ENCODE measurements around the gene SEMA4F.
"Not testable (repeated sequence)": the region's sequence is repeated elsewhere in the genome, so short reads cannot be mapped to it uniquely, and the experiment has no call there.

The SEMA4F gene

DNA sequence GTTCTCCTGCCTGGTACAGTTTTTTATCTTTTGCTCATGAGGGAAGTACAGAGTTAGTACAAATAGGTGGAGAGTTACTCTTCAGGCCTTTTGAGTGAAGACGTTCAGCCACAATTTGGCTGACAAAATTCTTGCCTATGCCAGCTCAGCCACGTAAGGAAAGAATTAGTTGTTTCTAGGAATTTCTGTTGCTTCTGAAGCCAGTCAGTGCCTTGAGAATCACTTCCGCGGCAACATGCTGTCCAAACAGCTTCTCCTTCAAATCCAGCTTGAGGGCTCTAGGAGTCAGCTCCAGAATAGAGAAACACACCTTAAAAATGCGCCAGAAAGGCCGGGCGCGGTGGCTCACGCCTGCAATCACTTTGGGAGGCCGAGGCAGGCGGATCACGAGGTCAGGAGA lies 33.4 kb upstream of the SEMA4F start:
- H3K4me1 Mint-ChIP-seq = no peaks in the 10 kb centered on the region
- no peak overlapping the region for H3K4me3 Mint-ChIP-seq
- TF ChIP-seq, protein P1, sequence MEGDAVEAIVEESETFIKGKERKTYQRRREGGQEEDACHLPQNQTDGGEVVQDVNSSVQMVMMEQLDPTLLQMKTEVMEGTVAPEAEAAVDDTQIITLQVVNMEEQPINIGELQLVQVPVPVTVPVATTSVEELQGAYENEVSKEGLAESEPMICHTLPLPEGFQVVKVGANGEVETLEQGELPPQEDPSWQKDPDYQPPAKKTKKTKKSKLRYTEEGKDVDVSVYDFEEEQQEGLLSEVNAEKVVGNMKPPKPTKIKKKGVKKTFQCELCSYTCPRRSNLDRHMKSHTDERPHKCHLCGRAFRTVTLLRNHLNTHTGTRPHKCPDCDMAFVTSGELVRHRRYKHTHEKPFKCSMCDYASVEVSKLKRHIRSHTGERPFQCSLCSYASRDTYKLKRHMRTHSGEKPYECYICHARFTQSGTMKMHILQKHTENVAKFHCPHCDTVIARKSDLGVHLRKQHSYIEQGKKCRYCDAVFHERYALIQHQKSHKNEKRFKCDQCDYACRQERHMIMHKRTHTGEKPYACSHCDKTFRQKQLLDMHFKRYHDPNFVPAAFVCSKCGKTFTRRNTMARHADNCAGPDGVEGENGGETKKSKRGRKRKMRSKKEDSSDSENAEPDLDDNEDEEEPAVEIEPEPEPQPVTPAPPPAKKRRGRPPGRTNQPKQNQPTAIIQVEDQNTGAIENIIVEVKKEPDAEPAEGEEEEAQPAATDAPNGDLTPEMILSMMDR (IDR thresholded peaks at IDR 0.05) = no peak
- no peaks in the 10 kb centered on the region for H3K36me3 Mint-ChIP-seq (ENCODE audit: low read depth)
- H3K27me3 Mint-ChIP-seq (ENCODE audit: low read depth, poor library complexity) = peaks cover 22% of the 10 kb centered on the region
- no peaks in the 10 kb centered on the region for H3K9me3 Mint-ChIP-seq
- no peak overlapping the region for H3K27ac Mint-ChIP-seq
- no peak for DNase-seq

DNA sequence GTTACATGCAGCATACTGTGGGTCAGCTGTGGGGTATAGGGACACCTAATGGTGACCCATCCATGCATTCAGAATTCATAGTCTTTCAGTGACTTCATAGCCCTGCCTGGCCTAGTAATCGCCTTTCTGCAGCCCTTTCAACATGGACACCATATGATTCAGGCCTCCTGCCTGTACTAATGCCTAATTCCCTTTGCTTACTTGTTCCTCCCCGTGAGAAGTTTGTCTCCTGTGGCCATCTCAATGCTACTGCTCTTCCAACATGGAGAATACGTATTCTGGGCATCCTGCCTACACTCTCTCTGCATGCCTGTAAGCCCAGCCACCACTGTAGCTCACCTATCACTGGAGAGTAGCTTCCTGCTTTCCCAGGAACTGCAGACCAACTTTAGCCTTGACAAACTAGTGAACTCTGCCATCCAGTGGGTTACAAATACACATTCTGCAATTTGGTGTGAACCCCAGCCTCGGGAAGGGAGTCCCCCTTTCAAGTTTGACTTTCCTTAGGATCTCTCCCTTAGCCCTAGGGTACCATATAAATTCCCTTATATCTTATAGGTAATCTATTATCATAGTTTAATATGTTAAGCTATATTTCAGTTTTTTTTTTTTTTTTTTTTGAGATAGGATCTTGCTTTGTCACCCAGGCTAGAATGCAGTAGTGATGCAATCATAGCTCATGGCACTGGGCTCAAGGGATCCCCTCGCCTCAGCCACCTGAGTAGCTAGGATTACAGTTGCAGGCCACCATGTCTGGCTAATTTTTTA lies 28.2 kb upstream of the SEMA4F start:
- no peaks in the 10 kb centered on the region for H3K9me3 Mint-ChIP-seq
- DNase-seq = no peak
- H3K27ac Mint-ChIP-seq = no peak overlapping the region
- no peak overlapping the region for H3K4me3 Mint-ChIP-seq
- H3K27me3 Mint-ChIP-seq (ENCODE audit: low read depth, poor library complexity) = peaks cover 4% of the 10 kb centered on the region
- TF ChIP-seq, protein P1 (IDR thresholded peaks at IDR 0.05) = no peak
- no peaks in the 10 kb centered on the region for H3K4me1 Mint-ChIP-seq
- no peaks in the 10 kb centered on the region for H3K36me3 Mint-ChIP-seq (ENCODE audit: low read depth)

DNA sequence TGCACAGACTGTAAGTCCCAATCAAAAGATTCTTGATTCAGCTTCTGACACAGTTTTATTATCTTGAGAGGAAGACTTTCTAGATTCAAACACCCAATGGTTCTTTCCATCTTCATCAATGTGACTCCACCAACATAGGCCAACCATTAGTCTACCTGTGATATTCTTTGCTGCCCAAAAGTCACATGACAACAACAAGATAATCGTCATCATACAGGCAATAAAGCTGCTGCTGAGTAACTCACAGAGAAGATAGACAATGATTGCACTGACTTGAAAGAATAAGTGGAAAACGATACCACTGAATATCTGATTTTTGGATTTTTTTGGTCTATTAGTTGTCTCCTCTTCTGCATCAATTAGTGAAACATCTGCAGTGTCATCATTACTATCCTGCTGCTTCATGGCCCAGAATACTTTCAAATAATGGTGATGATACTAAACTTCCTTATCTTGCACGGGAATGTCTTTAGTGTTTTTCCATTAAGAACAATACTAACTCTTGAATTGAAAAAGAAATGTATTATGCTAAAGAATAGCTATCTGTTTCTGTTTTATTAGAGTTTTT lies 25.4 kb upstream of the SEMA4F start:
- no peak overlapping the region for H3K27ac Mint-ChIP-seq
- no peaks in the 10 kb centered on the region for H3K9me3 Mint-ChIP-seq
- no peaks in the 10 kb centered on the region for H3K36me3 Mint-ChIP-seq (ENCODE audit: low read depth)
- H3K27me3 Mint-ChIP-seq (ENCODE audit: low read depth, poor library complexity) = no peaks in the 10 kb centered on the region
- TF ChIP-seq, protein P1 (IDR thresholded peaks at IDR 0.05) = no peak
- DNase-seq = no peak
- no peak overlapping the region for H3K4me3 Mint-ChIP-seq
- no peaks in the 10 kb centered on the region for H3K4me1 Mint-ChIP-seq

DNA sequence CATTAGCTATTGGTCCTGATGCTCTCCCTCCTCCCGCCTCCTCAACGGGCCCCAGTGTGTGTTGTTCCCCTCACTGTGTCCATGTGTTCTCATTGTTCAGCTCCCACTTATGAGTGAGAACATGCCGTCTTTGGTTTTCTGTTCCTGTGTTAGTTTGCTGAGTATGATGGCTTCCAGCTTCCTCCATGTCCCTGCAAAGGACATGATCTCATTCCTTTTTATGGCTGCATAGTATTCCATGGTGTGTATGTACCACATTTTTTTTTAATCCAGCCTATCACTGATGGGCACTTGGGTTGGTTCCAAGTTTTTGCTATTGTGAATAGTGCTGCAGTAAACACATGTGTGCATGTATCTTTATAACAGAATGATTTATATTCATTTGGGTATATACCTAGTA lies 23.6 kb upstream of the SEMA4F start:
- not testable (repeated sequence) for DNase-seq, H3K27ac Mint-ChIP-seq

DNA sequence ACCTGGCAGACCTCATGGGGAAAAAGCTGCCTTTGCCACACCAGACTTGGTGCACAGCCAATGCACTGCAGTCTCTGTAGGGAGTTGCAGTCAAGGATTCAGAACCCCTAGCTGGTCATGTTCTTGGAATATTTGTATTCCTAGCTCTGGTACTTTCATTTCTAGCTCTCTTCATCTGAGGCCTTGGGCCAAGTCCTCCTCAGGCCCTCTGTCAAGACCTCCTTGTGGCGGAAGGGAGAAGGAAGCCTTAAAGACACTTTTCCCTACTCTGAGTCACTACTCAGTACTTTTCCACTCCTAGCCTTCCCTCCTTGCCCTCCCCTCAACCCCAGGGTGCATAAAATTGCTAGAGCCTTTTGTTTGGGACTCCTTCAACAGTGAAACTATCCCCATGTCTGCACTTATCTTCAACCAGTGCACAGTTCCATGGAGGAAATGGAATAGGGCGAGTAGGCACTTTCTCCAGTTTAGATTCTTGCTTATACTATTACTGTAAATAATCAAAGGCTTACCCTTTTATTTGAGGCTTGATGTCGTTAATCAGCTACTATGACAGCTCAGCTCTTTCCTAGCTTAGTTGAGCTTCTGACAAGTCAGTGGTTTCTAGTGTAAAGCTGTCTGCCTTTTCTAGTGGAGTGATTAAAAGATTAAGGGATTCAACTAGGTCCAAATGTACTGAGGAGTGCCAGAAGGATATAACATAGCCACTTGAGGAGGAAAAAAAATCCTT lies 21.7 kb upstream of the SEMA4F start:
- TF ChIP-seq, protein P1 (IDR thresholded peaks at IDR 0.05) = no peak
- H3K27ac Mint-ChIP-seq = no peak overlapping the region
- no peaks in the 10 kb centered on the region for H3K36me3 Mint-ChIP-seq (ENCODE audit: low read depth)
- DNase-seq = no peak
- no peaks in the 10 kb centered on the region for H3K4me1 Mint-ChIP-seq
- H3K27me3 Mint-ChIP-seq (ENCODE audit: low read depth, poor library complexity) = peaks cover 13% of the 10 kb centered on the region
- H3K9me3 Mint-ChIP-seq = no peaks in the 10 kb centered on the region
- H3K4me3 Mint-ChIP-seq = no peak overlapping the region

More for the DNA sequence above, 23.6 kb upstream of the SEMA4F start:
- not testable (repeated sequence) for H3K9me3 Mint-ChIP-seq; H3K4me1 Mint-ChIP-seq; H3K4me3 Mint-ChIP-seq; H3K27me3 Mint-ChIP-seq (ENCODE audit: low read depth, poor library complexity); H3K36me3 Mint-ChIP-seq (ENCODE audit: low read depth)

DNA sequence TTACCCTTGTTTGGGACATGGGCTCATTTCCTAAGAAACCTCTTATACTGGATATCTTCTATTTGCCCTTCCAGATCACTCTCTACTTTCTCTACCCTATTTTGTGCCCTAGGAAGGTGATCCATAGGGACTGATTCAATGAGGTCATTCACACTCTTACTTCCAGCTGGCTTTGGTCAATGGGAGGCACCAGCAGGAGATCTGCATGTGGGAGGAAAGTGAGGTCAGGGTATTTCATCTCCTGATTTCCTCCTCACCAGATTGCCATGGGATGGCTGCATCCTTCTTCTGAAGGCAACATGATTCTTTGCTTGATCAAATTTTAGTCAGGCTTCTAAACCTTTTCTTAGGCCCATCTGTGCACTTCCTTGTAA lies 21.1 kb upstream of the SEMA4F start:
- Mint-ChIP-seq H3K36me3 (ENCODE audit: low read depth) (no peaks in the 10 kb centered on the region), H3K9me3 (no peaks in the 10 kb centered on the region), H3K4me3 (no peak overlapping the region), H3K27ac (no peak overlapping the region), H3K27me3 (ENCODE audit: low read depth, poor library complexity) (peaks cover 13% of the 10 kb centered on the region), H3K4me1 (no peaks in the 10 kb centered on the region)
- TF ChIP-seq, protein P1 (IDR thresholded peaks at IDR 0.05) = no peak
- DNase-seq = no peak
